Stimulated activated naive CD8-positive, alpha-beta T cell treated with anti-CD3 and anti-CD28 coated beads, Interleukin-15, Interleukin-2, amounts not matched to agents 100 ng/mL and 50 ng/mL, for 24 hours (primary cell): ENCODE data around the gene WBP2.

Source experiments
- H3K27ac Mint-ChIP-seq: one replicate; pipeline ENCODE4 v1.8.0; 2021; ENCODE audit warnings: mild to moderate bottlenecking, mixed read lengths
- H3K27me3 Mint-ChIP-seq: one replicate; pipeline ENCODE4 v1.8.0; 2021; ENCODE audit warnings: mixed read lengths
- H3K36me3 Mint-ChIP-seq: one replicate; pipeline ENCODE4 v1.8.0; 2021; ENCODE audit warnings: low read depth, mixed read lengths
- H3K4me1 Mint-ChIP-seq: one replicate; pipeline ENCODE4 v1.8.0; 2021; ENCODE audit warnings: low read depth, mixed read lengths
- H3K4me3 Mint-ChIP-seq: one replicate; pipeline ENCODE4 v1.8.0; 2021; ENCODE audit warnings: mild to moderate bottlenecking, mixed read lengths
- H3K9me3 Mint-ChIP-seq: one replicate; pipeline ENCODE4 v1.8.0; 2021; ENCODE audit warnings: mixed read lengths

The WBP2 gene

GRCh38 chr17:75855310-75856061, at the start of gene WBP2:
WBP2 (minus strand) TSS chr17:75855335; CDS start chr17:75855297, 38 bp downstream.
- H3K9me3 Mint-ChIP-seq = no peaks in the 10 kb centered on the region
- H3K4me3 Mint-ChIP-seq = no peak within 1 kb of the TSS
- no peaks in the 10 kb centered on the region for H3K27me3 Mint-ChIP-seq
- no peaks in the 10 kb centered on the region for H3K36me3 Mint-ChIP-seq
- peak within 1 kb of the TSS; percentile 93 for H3K27ac Mint-ChIP-seq
- peaks cover 35% of the 10 kb centered on the region for H3K4me1 Mint-ChIP-seq

DNA sequence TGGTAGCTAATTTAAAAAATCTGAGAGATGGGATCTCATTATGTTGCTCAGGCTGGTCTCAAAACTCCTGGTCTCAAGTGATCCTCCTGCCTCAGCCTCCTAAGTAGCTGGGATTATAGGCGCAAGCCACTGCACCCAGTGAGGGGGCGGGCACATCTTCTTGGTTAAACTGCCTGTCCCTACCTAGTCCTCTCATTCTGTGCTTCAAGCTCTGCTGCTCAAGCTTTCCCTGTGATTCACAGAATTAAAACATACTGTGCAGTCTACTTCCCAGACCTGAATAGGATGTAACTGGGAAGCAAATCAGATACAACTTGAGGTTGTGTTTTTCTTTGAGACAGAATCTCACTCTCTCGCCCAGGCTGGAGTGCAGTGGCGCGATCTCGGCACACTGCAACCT, 47.3 kb upstream of the WBP2 start:
- no peak overlapping the region for H3K27ac Mint-ChIP-seq

DNA sequence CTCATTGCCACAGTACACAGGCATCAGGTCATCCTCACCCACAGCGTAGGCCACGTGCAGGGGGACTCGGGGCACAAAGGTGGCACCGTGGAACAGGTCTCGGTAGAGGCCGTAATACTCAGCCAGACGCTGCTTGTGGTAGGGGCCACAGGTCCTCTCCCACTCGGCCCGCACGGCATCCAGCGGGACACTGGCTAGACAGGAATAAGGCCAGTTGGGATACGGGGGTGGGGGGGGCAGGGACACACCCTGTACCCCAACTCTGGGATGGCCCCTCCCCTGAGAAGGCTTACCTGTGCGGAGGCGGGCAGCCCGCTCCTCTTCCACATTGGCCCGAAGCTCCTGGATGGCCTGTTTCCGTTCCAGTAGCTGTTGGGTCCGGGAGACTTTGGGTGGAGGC, 46.6 kb upstream of the WBP2 start:
- H3K27ac Mint-ChIP-seq = no peak overlapping the region
- no peak overlapping the region for H3K4me3 Mint-ChIP-seq
- H3K4me1 Mint-ChIP-seq = peaks cover 28% of the 10 kb centered on the region
- no peaks in the 10 kb centered on the region for H3K9me3 Mint-ChIP-seq
- peaks cover 29% of the 10 kb centered on the region for H3K36me3 Mint-ChIP-seq
- no peaks in the 10 kb centered on the region for H3K27me3 Mint-ChIP-seq

More for the DNA sequence above, 47.3 kb upstream of the WBP2 start:
- Mint-ChIP-seq H3K27me3 (no peaks in the 10 kb centered on the region), H3K36me3 (peaks cover 29% of the 10 kb centered on the region), H3K9me3 (no peaks in the 10 kb centered on the region), H3K4me1 (peaks cover 26% of the 10 kb centered on the region), H3K4me3 (no peak overlapping the region)

DNA sequence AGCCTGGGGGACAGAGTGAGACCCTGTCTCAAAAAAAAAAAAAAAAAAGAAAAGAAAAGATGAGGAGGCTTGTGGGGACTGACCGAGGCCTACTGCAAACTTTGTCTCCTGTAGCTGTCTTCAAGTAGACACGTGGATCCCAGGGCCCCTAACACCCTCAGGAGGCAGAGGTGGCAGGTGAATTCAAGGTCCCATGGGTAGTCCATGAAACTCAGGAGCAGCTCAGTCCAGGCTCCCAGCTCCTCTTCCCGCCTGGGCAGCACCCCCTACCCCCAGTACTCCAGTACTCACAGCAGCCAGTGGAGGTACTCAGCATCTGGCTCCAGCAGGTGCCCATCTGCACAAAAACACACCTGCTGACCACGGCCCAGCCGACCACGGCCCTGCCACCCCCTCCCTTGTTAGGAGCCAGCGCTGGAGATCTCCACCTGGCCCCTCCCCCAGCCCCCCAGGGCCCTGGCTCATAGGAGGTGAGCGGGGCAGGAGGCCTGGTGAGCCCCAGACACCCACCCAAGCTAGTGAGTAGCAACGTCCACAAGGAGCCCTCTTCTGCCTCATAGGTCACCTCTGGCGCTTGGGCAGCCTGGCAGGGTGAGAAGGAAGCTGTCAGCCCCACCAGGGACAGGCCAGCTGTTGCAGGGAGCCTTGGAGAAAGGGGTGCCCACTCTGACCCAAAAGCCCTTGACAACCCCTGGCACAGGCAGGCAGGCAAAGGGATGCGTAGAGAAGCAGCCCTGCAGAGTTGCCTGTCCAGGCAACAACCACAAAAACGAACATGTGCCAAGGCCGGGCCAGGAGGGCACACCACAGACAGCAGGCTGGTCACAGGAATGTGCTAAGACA, 45.8 kb upstream of the WBP2 start:
- Mint-ChIP-seq H3K4me3 (no peak overlapping the region), H3K4me1 (peaks cover 24% of the 10 kb centered on the region), H3K27me3 (no peaks in the 10 kb centered on the region), H3K36me3 (peaks cover 29% of the 10 kb centered on the region), H3K9me3 (no peaks in the 10 kb centered on the region), H3K27ac (no peak overlapping the region)

- H3K4me1 Mint-ChIP-seq = peaks cover 27% of the 10 kb centered on the region
- H3K36me3 Mint-ChIP-seq = peaks cover 37% of the 10 kb centered on the region
These were observed 44.8 kb upstream of the WBP2 start for GRCh38 chr17:75899767-75900468.

GRCh38 chr17:75899353-75899752, 44.2 kb upstream of the WBP2 start:
- Mint-ChIP-seq H3K4me3 (no peak overlapping the region), H3K27ac (no peak overlapping the region), H3K27me3 (no peaks in the 10 kb centered on the region)

More at GRCh38 chr17:75899767-75900468, 44.8 kb upstream of the WBP2 start:
- Mint-ChIP-seq H3K4me3 (no peak overlapping the region), H3K27me3 (no peaks in the 10 kb centered on the region), H3K9me3 (no peaks in the 10 kb centered on the region), H3K27ac (no peak overlapping the region)

DNA sequence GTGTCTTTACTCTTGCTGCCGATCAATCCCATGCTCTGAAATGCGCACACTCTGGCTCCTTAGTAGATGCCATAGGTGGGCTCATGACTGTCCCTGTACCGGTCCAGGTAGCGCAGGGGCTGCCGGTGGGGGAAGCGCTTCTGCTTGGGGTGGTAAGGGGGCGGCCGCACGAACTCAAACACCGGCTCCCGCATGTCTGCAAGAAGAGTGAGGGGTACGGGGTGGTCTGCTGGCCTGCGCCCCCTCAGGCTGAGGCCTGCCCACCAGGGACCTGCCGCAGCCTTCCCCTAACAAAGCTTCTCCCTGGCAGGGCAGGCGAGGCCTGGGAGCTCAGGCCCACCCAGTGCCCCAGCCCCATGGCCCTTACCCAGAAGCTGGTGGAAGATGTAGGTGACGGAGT, 43.7 kb upstream of the WBP2 start:
- Mint-ChIP-seq H3K4me3 (no peak overlapping the region), H3K27ac (no peak overlapping the region)

More at GRCh38 chr17:75899353-75899752, 44.2 kb upstream of the WBP2 start:
- Mint-ChIP-seq H3K4me1 (peaks cover 28% of the 10 kb centered on the region), H3K9me3 (no peaks in the 10 kb centered on the region), H3K36me3 (peaks cover 38% of the 10 kb centered on the region)

GRCh38 chr17:75898065-75898464, 42.9 kb upstream of the WBP2 start:
- H3K9me3 Mint-ChIP-seq = no peaks in the 10 kb centered on the region
- H3K27me3 Mint-ChIP-seq = no peaks in the 10 kb centered on the region
- no peak overlapping the region for H3K27ac Mint-ChIP-seq
- H3K36me3 Mint-ChIP-seq = peaks cover 41% of the 10 kb centered on the region
- H3K4me1 Mint-ChIP-seq = peaks cover 25% of the 10 kb centered on the region
- peak overlapping the region; percentile 54 for H3K4me3 Mint-ChIP-seq

More for the DNA sequence above, 43.7 kb upstream of the WBP2 start:
- no peaks in the 10 kb centered on the region for H3K27me3 Mint-ChIP-seq
- peaks cover 30% of the 10 kb centered on the region for H3K4me1 Mint-ChIP-seq
- peaks cover 40% of the 10 kb centered on the region for H3K36me3 Mint-ChIP-seq
- H3K9me3 Mint-ChIP-seq = no peaks in the 10 kb centered on the region

DNA sequence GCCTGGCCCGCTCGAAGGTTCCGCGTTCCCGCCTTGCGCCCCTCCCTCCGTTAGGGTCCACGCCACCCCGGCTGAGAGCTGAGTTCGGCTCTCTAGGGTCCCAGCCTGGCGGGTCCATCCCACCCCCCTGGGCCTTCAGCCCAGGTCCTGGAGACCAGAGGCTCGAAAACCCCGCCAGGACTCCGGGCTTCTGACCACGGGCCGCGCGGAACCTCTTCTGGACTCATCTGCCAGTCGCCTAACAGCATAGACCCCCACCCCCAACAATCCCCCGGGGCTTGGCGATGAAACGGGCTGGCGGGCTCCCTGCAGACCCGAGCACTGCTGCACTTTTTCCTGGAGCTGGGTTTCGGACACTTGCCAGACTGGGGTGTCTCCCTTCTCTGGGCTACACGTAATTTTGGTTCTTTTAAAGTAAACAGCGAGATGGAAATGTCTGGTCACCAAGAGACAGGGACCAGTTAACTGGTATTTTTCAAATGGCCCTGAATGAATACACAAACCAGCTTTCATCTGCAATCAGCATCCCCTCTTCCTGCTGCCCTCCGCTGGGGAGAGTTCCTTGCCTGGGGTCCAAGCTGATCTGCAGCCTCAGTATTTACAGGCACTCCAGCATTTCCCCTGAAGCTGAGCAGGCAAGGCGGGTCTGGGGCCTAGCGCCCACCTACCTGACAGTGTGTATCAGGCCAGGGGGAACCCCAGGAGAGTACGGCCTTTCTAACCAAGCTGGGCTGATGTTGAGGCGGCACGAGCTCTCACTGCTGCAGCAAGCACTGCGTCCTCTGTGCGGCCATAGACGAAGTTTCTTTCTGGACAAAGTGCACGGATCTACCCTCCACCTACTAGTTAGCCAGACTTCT, 42.3 kb upstream of the WBP2 start:
- Mint-ChIP-seq H3K36me3 (peaks cover 41% of the 10 kb centered on the region), H3K4me3 (peak overlapping the region; percentile 54), H3K4me1 (peaks cover 23% of the 10 kb centered on the region), H3K9me3 (no peaks in the 10 kb centered on the region), H3K27ac (peak overlapping the region; percentile 80), H3K27me3 (no peaks in the 10 kb centered on the region)

DNA sequence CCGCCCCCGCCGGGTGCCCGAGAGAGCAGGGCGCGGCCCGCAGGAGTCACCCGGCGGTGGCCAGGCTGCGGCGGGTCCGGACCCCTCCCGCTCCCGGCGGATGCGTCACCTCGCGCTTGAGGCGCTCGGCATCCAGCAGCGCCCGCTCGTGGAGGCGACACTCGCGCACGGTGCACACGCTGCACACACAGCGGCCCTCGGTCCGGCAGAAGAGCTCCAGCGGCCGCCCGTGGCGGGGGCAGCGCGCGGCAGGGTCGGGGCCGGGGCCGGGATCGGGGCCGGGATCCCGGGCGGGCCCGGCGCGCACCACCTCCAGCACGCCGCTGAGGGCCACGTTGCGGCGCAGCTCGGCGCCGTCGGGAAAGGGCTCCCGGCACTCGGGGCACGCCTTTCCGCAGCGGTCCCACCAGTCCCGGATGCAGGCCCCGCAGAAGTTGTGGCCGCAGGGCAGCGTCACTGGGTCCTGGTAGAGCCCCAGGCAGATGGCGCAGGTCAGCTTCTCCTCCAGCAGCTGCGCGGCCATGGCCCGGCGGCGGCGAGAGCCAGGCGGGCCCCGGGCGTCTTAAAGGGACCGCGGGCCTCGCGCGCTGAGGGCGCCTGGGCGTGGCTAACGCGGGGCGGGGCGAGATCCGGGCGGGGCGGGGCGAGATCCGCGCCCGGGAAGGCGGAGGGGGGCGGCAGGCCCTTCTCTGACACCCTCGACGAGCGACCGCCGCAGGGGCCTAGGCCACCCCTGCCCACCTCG, 41.5 kb upstream of the WBP2 start, which contains the start of gene TRIM65:
Gene TRIM65 (minus strand): TSS at position 537 of the 745 bp plus-strand sequence. CDS start 14 bp downstream, at position 523.
- H3K9me3 Mint-ChIP-seq = no peaks in the 10 kb centered on the region
- H3K27ac Mint-ChIP-seq = peak within 1 kb of the TSS; percentile 89
- H3K27me3 Mint-ChIP-seq = no peaks in the 10 kb centered on the region
- peaks cover 41% of the 10 kb centered on the region for H3K36me3 Mint-ChIP-seq
- H3K4me3 Mint-ChIP-seq = peak within 1 kb of the TSS; percentile 86
- peaks cover 23% of the 10 kb centered on the region for H3K4me1 Mint-ChIP-seq

- Mint-ChIP-seq H3K27ac (peak overlapping the region; percentile 89), H3K4me3 (peak overlapping the region; percentile 86), H3K36me3 (peaks cover 38% of the 10 kb centered on the region), H3K27me3 (no peaks in the 10 kb centered on the region), H3K9me3 (no peaks in the 10 kb centered on the region), H3K4me1 (peaks cover 24% of the 10 kb centered on the region)
These were observed 40.4 kb upstream of the WBP2 start for GRCh38 chr17:75895370-75896155.

GRCh38 chr17:75894049-75894733, 39.1 kb upstream of the WBP2 start:
- Mint-ChIP-seq H3K27ac (peak overlapping the region; percentile 81), H3K4me3 (peak overlapping the region; percentile 23), H3K27me3 (no peaks in the 10 kb centered on the region), H3K36me3 (peaks cover 42% of the 10 kb centered on the region), H3K4me1 (peaks cover 38% of the 10 kb centered on the region), H3K9me3 (no peaks in the 10 kb centered on the region)
